Mucosa of stomach (tissue), 1 donor: ENCODE measurements around the gene MEOX1.
A peak's percentile ranks its signal among the peaks of the same experiment; 100 is the strongest.
"Not testable (repeated sequence)": the region's sequence is repeated elsewhere in the genome, so short reads cannot be mapped to it uniquely, and the experiment has no call there.

ENCODE experiments used
- H3K27me3 ChIP-seq: one replicate; pipeline ENCODE4 v1.7.0; 2013; ENCODE audit warnings: mild to moderate bottlenecking, low read length; ENCODE audit not compliant: control insufficient read depth, insufficient read depth
- H3K36me3 ChIP-seq: one replicate; pipeline ENCODE4 v1.7.0; 2013; ENCODE audit warnings: low read length; ENCODE audit not compliant: control insufficient read depth, insufficient read depth
- H3K4me1 ChIP-seq: one replicate; pipeline ENCODE4 v1.7.0; 2013; ENCODE audit warnings: mild to moderate bottlenecking, low read length; ENCODE audit not compliant: control insufficient read depth, insufficient read depth
- H3K4me3 ChIP-seq: one replicate; pipeline ENCODE4 v1.7.0; 2013; ENCODE audit warnings: low read length
- H3K9ac ChIP-seq: one replicate; pipeline ENCODE4 v1.7.0; 2013; ENCODE audit warnings: mild to moderate bottlenecking, low read length, moderate library complexity
- H3K9me3 ChIP-seq: one replicate; pipeline ENCODE4 v1.7.0; 2013; ENCODE audit warnings: mild to moderate bottlenecking, low read length, moderate library complexity; ENCODE audit not compliant: control insufficient read depth
- donor health status: Pancreatic carcinoma.

Gene MEOX1

GRCh38 chr17:43695970-43696865 lies 34.5 kb upstream of the MEOX1 start:
- Histone ChIP-seq H3K4me3 (no peak overlapping the region), H3K9ac (peak overlapping the region; percentile 31), H3K36me3 (no peaks in the 10 kb centered on the region), H3K9me3 (no peaks in the 10 kb centered on the region), H3K27me3 (peaks cover 3% of the 10 kb centered on the region), H3K4me1 (no peaks in the 10 kb centered on the region)

GRCh38 chr17:43694081-43694870 lies 32.6 kb upstream of the MEOX1 start:
- H3K27me3 ChIP-seq, result no peaks in the 10 kb centered on the region
- H3K9ac ChIP-seq, result no peak overlapping the region
- H3K36me3 ChIP-seq, result no peaks in the 10 kb centered on the region
- no peaks in the 10 kb centered on the region for H3K9me3 ChIP-seq
- no peaks in the 10 kb centered on the region for H3K4me1 ChIP-seq
- H3K4me3 ChIP-seq, result no peak overlapping the region

GRCh38 chr17:43691317-43691693 lies 29.6 kb upstream of the MEOX1 start:
- H3K27me3 ChIP-seq, result no peaks in the 10 kb centered on the region
- H3K9me3 ChIP-seq, result no peaks in the 10 kb centered on the region
- H3K4me1 ChIP-seq, result no peaks in the 10 kb centered on the region
- no peak overlapping the region for H3K9ac ChIP-seq
- no peaks in the 10 kb centered on the region for H3K36me3 ChIP-seq
- no peak overlapping the region for H3K4me3 ChIP-seq

GRCh38 chr17:43690624-43691316 lies 29.0 kb upstream of the MEOX1 start:
- H3K9me3 ChIP-seq, result no peaks in the 10 kb centered on the region
- H3K4me3 ChIP-seq, result no peak overlapping the region
- no peaks in the 10 kb centered on the region for H3K36me3 ChIP-seq
- no peak overlapping the region for H3K9ac ChIP-seq
- H3K4me1 ChIP-seq, result no peaks in the 10 kb centered on the region
- H3K27me3 ChIP-seq, result no peaks in the 10 kb centered on the region

GRCh38 chr17:43689814-43690213 lies 28.1 kb upstream of the MEOX1 start:
- H3K9me3 ChIP-seq, result no peaks in the 10 kb centered on the region
- H3K36me3 ChIP-seq, result no peaks in the 10 kb centered on the region
- H3K4me3 ChIP-seq, result no peak overlapping the region
- no peaks in the 10 kb centered on the region for H3K27me3 ChIP-seq
- H3K9ac ChIP-seq, result no peak overlapping the region
- peaks cover 4% of the 10 kb centered on the region for H3K4me1 ChIP-seq

GRCh38 chr17:43689131-43689530 lies 27.4 kb upstream of the MEOX1 start:
- H3K27me3 ChIP-seq, result no peaks in the 10 kb centered on the region
- no peaks in the 10 kb centered on the region for H3K9me3 ChIP-seq
- H3K36me3 ChIP-seq, result no peaks in the 10 kb centered on the region
- H3K4me3 ChIP-seq, result no peak overlapping the region
- no peak overlapping the region for H3K9ac ChIP-seq
- H3K4me1 ChIP-seq, result peaks cover 4% of the 10 kb centered on the region

- not testable (repeated sequence) for H3K9me3 ChIP-seq, H3K36me3 ChIP-seq, H3K4me1 ChIP-seq, H3K4me3 ChIP-seq, H3K9ac ChIP-seq, H3K27me3 ChIP-seq
Observed at GRCh38 chr17:43686957-43687356, 25.2 kb upstream of the MEOX1 start.

GRCh38 chr17:43683928-43684653 lies 22.4 kb upstream of the MEOX1 start:
- peaks cover 4% of the 10 kb centered on the region for H3K4me1 ChIP-seq
- no peaks in the 10 kb centered on the region for H3K9me3 ChIP-seq
- no peaks in the 10 kb centered on the region for H3K36me3 ChIP-seq
- H3K4me3 ChIP-seq, result no peak overlapping the region
- no peak overlapping the region for H3K9ac ChIP-seq
- no peaks in the 10 kb centered on the region for H3K27me3 ChIP-seq

- H3K4me3 ChIP-seq, result no peak overlapping the region
- H3K36me3 ChIP-seq, result no peaks in the 10 kb centered on the region
Observed at GRCh38 chr17:43680461-43680860, 18.7 kb upstream of the MEOX1 start.

GRCh38 chr17:43679911-43680310 lies 18.2 kb upstream of the MEOX1 start:
- no peak overlapping the region for H3K4me3 ChIP-seq

More at GRCh38 chr17:43680461-43680860, 18.7 kb upstream of the MEOX1 start:
- H3K9me3 ChIP-seq, result no peaks in the 10 kb centered on the region
- H3K4me1 ChIP-seq, result peaks cover 11% of the 10 kb centered on the region
- no peak overlapping the region for H3K9ac ChIP-seq
- H3K27me3 ChIP-seq, result no peaks in the 10 kb centered on the region

GRCh38 chr17:43679401-43679800 lies 17.7 kb upstream of the MEOX1 start:
- no peaks in the 10 kb centered on the region for H3K27me3 ChIP-seq
- H3K9me3 ChIP-seq, result no peaks in the 10 kb centered on the region

More at GRCh38 chr17:43679911-43680310, 18.2 kb upstream of the MEOX1 start:
- no peaks in the 10 kb centered on the region for H3K27me3 ChIP-seq
- H3K9me3 ChIP-seq, result no peaks in the 10 kb centered on the region
- H3K4me1 ChIP-seq, result peaks cover 8% of the 10 kb centered on the region
- H3K36me3 ChIP-seq, result no peaks in the 10 kb centered on the region
- H3K9ac ChIP-seq, result no peak overlapping the region

More at GRCh38 chr17:43679401-43679800, 17.7 kb upstream of the MEOX1 start:
- no peaks in the 10 kb centered on the region for H3K36me3 ChIP-seq
- no peak overlapping the region for H3K9ac ChIP-seq
- H3K4me1 ChIP-seq, result peaks cover 8% of the 10 kb centered on the region
- H3K4me3 ChIP-seq, result no peak overlapping the region
